ENCODE data around the gene FIG4. TPM values are rescaled to one million over a fixed set of nuclear protein-coding genes. Genes with fewer than 3 reads are reported as not detected.

Gene FIG4
- total RNA-seq, 1 experiment from 2014 or later: 15.7 TPM

DNA sequence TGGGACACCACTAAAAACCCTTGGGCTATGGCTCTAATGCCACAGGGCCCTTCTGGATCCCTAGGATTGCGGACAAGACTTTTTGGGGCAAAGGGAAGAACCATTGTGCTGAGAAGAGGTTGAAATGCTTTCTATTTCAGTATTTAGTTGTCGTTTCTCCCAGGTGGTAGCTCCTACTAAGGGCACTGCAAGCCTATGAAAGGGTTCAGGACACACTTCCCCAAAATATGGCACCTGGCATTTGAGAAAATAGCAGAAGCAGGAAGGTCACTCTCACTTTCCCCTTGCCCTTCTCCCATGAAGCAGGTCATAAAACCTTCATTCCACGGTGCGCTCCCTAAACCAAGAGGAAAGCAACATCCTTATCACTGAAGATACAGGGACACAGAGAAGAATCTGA lies 161.6 kb downstream of the FIG4 start:
- H4K20me1 ChIP-seq (ENCODE audit: insufficient read depth): no peaks in the 10 kb centered on the region
- no TSS peak for BruUV-seq (replicated peaks)
- no peaks in the 10 kb centered on the region for H3K27me3 ChIP-seq (ENCODE audit: insufficient read depth, low read length)
- H3K27ac ChIP-seq (ENCODE audit: low read depth, low read length): no peak overlapping the region
- no peaks in the 10 kb centered on the region for H3K4me1 ChIP-seq (ENCODE audit: control insufficient read depth in 1 of 2, insufficient read depth in 2 of 2, low read length in 2 of 2)
- no peaks in the 10 kb centered on the region for H3K9me2 ChIP-seq (ENCODE audit: insufficient read depth)
- intact Hi-C loops (cut with micrococcal nuclease): no loop called here
- DNase-seq (ENCODE audit: low read depth, low spot score) (no peak), ATAC-seq (no peak)
- no peak overlapping the region for H2AFZ ChIP-seq (ENCODE audit: low read depth, low read length, poor library complexity, severe bottlenecking)
- H3K4me3 ChIP-seq (replicated peaks in 1 of 2; ENCODE audit: low read depth in 1 of 2, low read length in 2 of 2): no peak overlapping the region
- RAD21 ChIA-PET (ENCODE audit: low non-redundant PET in 1 of 2, low total read pairs in 2 of 2, uncharacterized antibody in 2 of 2, unreplicated experiment in 2 of 2): no interaction called here
- no peaks in the 10 kb centered on the region for H3K79me2 ChIP-seq (ENCODE audit: insufficient read depth, low read length)
- H3K9me3 ChIP-seq (ENCODE audit: control insufficient read depth in 1 of 2, insufficient read depth in 1 of 2, low read depth in 1 of 2, low read length in 2 of 2): no peaks in the 10 kb centered on the region
- no peak for TF ChIP-seq FOSL1 (IDR thresholded peaks at IDR 0.05; ENCODE audit: low read depth)
- no peak for TF ChIP-seq ZNF274 (IDR thresholded peaks at IDR 0.05; ENCODE audit: low read depth, low read length)
- no peak for TF ChIP-seq SRF (IDR thresholded peaks at IDR 0.05; ENCODE audit: low read depth)
- TF ChIP-seq, protein P1, sequence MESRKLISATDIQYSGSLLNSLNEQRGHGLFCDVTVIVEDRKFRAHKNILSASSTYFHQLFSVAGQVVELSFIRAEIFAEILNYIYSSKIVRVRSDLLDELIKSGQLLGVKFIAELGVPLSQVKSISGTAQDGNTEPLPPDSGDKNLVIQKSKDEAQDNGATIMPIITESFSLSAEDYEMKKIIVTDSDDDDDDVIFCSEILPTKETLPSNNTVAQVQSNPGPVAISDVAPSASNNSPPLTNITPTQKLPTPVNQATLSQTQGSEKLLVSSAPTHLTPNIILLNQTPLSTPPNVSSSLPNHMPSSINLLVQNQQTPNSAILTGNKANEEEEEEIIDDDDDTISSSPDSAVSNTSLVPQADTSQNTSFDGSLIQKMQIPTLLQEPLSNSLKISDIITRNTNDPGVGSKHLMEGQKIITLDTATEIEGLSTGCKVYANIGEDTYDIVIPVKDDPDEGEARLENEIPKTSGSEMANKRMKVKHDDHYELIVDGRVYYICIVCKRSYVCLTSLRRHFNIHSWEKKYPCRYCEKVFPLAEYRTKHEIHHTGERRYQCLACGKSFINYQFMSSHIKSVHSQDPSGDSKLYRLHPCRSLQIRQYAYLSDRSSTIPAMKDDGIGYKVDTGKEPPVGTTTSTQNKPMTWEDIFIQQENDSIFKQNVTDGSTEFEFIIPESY (IDR thresholded peaks at IDR 0.05; ENCODE audit: extremely low read depth, insufficient replicate concordance, low read length): no peak
- no peak for TF ChIP-seq YY1 (IDR thresholded peaks at IDR 0.05; ENCODE audit: extremely low read depth, insufficient replicate concordance, low read depth, low read length)
- TF ChIP-seq ZFX (IDR thresholded peaks at IDR 0.05): no peak
- TF ChIP-seq SP1 (IDR thresholded peaks at IDR 0.05; ENCODE audit: low read depth): no peak
- no peak for TF ChIP-seq EZH2 (IDR thresholded peaks at IDR 0.05)
- no peak for TF ChIP-seq ELF1 (IDR thresholded peaks at IDR 0.05; ENCODE audit: borderline replicate concordance, low read depth)
- no peak for TF ChIP-seq POLR2AphosphoS5 (IDR thresholded peaks at IDR 0.05; ENCODE audit: low read depth, low read length)
- TF ChIP-seq POLR2A (IDR thresholded peaks at IDR 0.05; ENCODE audit: borderline replicate concordance, extremely low read depth, insufficient read depth, insufficient read length): no peak
- no peak for TF ChIP-seq EZH2phosphoT487 (IDR thresholded peaks at IDR 0.05; ENCODE audit: borderline replicate concordance)
- TF ChIP-seq, protein P2, sequence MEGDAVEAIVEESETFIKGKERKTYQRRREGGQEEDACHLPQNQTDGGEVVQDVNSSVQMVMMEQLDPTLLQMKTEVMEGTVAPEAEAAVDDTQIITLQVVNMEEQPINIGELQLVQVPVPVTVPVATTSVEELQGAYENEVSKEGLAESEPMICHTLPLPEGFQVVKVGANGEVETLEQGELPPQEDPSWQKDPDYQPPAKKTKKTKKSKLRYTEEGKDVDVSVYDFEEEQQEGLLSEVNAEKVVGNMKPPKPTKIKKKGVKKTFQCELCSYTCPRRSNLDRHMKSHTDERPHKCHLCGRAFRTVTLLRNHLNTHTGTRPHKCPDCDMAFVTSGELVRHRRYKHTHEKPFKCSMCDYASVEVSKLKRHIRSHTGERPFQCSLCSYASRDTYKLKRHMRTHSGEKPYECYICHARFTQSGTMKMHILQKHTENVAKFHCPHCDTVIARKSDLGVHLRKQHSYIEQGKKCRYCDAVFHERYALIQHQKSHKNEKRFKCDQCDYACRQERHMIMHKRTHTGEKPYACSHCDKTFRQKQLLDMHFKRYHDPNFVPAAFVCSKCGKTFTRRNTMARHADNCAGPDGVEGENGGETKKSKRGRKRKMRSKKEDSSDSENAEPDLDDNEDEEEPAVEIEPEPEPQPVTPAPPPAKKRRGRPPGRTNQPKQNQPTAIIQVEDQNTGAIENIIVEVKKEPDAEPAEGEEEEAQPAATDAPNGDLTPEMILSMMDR (IDR thresholded peaks at IDR 0.05 in 2 of 3, conservative IDR thresholded peaks at IDR 0.05 in 1 of 3; ENCODE audit: borderline replicate concordance in 1 of 3, insufficient read depth in 1 of 3, low read depth in 2 of 3, low read length in 2 of 3): no peak
- no peak for TF ChIP-seq RAD21 (IDR thresholded peaks at IDR 0.05; ENCODE audit: low read depth)
- POLR2A ChIA-PET: no interaction called here
- CTCF ChIA-PET: no interaction called here
- no peak overlapping the region for H3K4me2 ChIP-seq (ENCODE audit: low read length)
- no peaks in the 10 kb centered on the region for H3K36me3 ChIP-seq (ENCODE audit: control insufficient read depth in 1 of 2, insufficient read depth in 2 of 2, low read length in 2 of 2)
- H3K9ac ChIP-seq (ENCODE audit: low read length): no peak overlapping the region

Measured in HCT116 (cell line).